Activated T-helper 1 cell treated with anti-CD3 and anti-CD28 coated beads, Interleukin-2, amount 50 U/mL, for 16 hours (primary cell): ENCODE measurements around the gene BFSP2.

Experiments
- DNase-seq, 2 donors: peaks; one replicate each; pipeline ENCODE4 v3.0.0-alpha.2; 2020; ENCODE audit warnings: low read depth in 1 of 2, low spot score in 1 of 2

Gene BFSP2

GRCh38 chr3:133400006-133400515 lies at the start of gene BFSP2:
Gene BFSP2, plus strand, starts transcription at chr3:133400056. Its CDS starts 28 bp downstream, at chr3:133400084.
- DNase-seq: no peak

- DNase-seq: no peak
These were observed 45.1 kb upstream of the BFSP2 start for GRCh38 chr3:133354721-133355120.

GRCh38 chr3:133360476-133360875 lies 39.4 kb upstream of the BFSP2 start:
- DNase-seq: no peak

- no peak for DNase-seq
These were observed 38.8 kb upstream of the BFSP2 start for GRCh38 chr3:133361011-133361410.

- no peak for DNase-seq
These were observed 38.4 kb upstream of the BFSP2 start for GRCh38 chr3:133361435-133361834.

- no peak for DNase-seq
These were observed 37.3 kb upstream of the BFSP2 start for GRCh38 chr3:133362539-133362938.

GRCh38 chr3:133364704-133365103 lies 35.2 kb upstream of the BFSP2 start:
- DNase-seq: no peak

GRCh38 chr3:133366921-133367320 lies 32.9 kb upstream of the BFSP2 start:
- DNase-seq: no peak

- DNase-seq: no peak
These were observed 32.5 kb upstream of the BFSP2 start for GRCh38 chr3:133367403-133367802.

GRCh38 chr3:133367956-133368355 lies 31.9 kb upstream of the BFSP2 start:
- DNase-seq: no peak

GRCh38 chr3:133368371-133369067 lies 31.3 kb upstream of the BFSP2 start:
- no peak for DNase-seq

- no peak for DNase-seq
These were observed 30.8 kb upstream of the BFSP2 start for GRCh38 chr3:133369068-133369440.

GRCh38 chr3:133371181-133371580 lies 28.7 kb upstream of the BFSP2 start:
- DNase-seq: no peak

GRCh38 chr3:133371676-133372075 lies 28.2 kb upstream of the BFSP2 start:
- no peak for DNase-seq

GRCh38 chr3:133374708-133375402 lies 25.0 kb upstream of the BFSP2 start:
- no peak for DNase-seq

- DNase-seq: no peak
These were observed 24.5 kb upstream of the BFSP2 start for GRCh38 chr3:133375403-133375745.

- no peak for DNase-seq
These were observed 23.0 kb upstream of the BFSP2 start for GRCh38 chr3:133376810-133377209.

- no peak for DNase-seq
These were observed 22.5 kb upstream of the BFSP2 start for GRCh38 chr3:133377396-133377795.

GRCh38 chr3:133379926-133380325 lies 19.9 kb upstream of the BFSP2 start:
- no peak for DNase-seq

- no peak for DNase-seq
These were observed 19.2 kb upstream of the BFSP2 start for GRCh38 chr3:133380481-133381225.

- no peak for DNase-seq
These were observed 18.3 kb upstream of the BFSP2 start for GRCh38 chr3:133381346-133382109.
